Measurements from ENCODE around the gene DOK5.

DOK5 gene

GRCh38 chr20:54650052-54650719, 174.8 kb downstream of the DOK5 start:
- DNase-seq = peak; percentile 56

- no peak for DNase-seq
Measured at GRCh38 chr20:54651252-54651651, 175.9 kb downstream of the DOK5 start.

- no peak for DNase-seq
Measured at GRCh38 chr20:54654450-54654849, 179.1 kb downstream of the DOK5 start.

- peak; percentile 3 for DNase-seq
Measured at GRCh38 chr20:54657268-54657826, 182.0 kb downstream of the DOK5 start.

- DNase-seq = no peak
Measured at GRCh38 chr20:54658525-54658924, 183.1 kb downstream of the DOK5 start.

GRCh38 chr20:54661265-54661664, 185.9 kb downstream of the DOK5 start:
- no peak for DNase-seq

- DNase-seq = no peak
Measured at GRCh38 chr20:54661880-54662465, 186.6 kb downstream of the DOK5 start.

GRCh38 chr20:54665812-54666211, 190.4 kb downstream of the DOK5 start:
- no peak for DNase-seq

GRCh38 chr20:54668271-54669039, 193.1 kb downstream of the DOK5 start:
- DNase-seq = peak; percentile 13

GRCh38 chr20:54669040-54669363, 193.6 kb downstream of the DOK5 start:
- no peak for DNase-seq

- DNase-seq = no peak
Measured at GRCh38 chr20:54678253-54678652, 202.9 kb downstream of the DOK5 start.

GRCh38 chr20:54680439-54680838, 205.0 kb downstream of the DOK5 start:
- no peak for DNase-seq

- DNase-seq = peak; percentile 49
Measured at GRCh38 chr20:54680872-54681619, 205.7 kb downstream of the DOK5 start.

- no peak for DNase-seq
Measured at GRCh38 chr20:54681869-54682268, 206.5 kb downstream of the DOK5 start.

GRCh38 chr20:54688476-54688875, 213.1 kb downstream of the DOK5 start:
- DNase-seq = no peak

GRCh38 chr20:54690323-54690722, 214.9 kb downstream of the DOK5 start:
- DNase-seq = no peak

GRCh38 chr20:54691327-54691726, 215.9 kb downstream of the DOK5 start:
- no peak for DNase-seq

GRCh38 chr20:54692168-54692887, 216.9 kb downstream of the DOK5 start:
- no peak for DNase-seq

- DNase-seq = no peak
Measured at GRCh38 chr20:54694516-54694915, 219.1 kb downstream of the DOK5 start.

GRCh38 chr20:54698373-54698772, 223.0 kb downstream of the DOK5 start:
- no peak for DNase-seq
